Endothelial cell of umbilical vein (primary cell): ENCODE data around the gene CCNF.

Source experiments
- CTCF ChIP-seq, 2 donors: IDR thresholded peaks; 1 replicate in 1 of 2; 2 replicates in 1 of 2; pipeline ENCODE4 v1.5.1; 2011; ENCODE audit warnings: low read length in 2 of 2, mild to moderate bottlenecking in 2 of 2, moderate library complexity in 2 of 2, control low read depth in 1 of 2, inconsistent platforms in 1 of 2, low read depth in 1 of 2; ENCODE audit not compliant: insufficient read depth in 1 of 2; ENCODE audit errors: extremely low read depth in 1 of 2
- EZH2 ChIP-seq: IDR thresholded peaks from 2 replicates; pipeline ENCODE4 v1.6.1; 2012; ENCODE audit warnings: borderline replicate concordance, low read depth, mild to moderate bottlenecking, moderate library complexity, low read length, inconsistent platforms; ENCODE audit not compliant: severe bottlenecking
- JUN ChIP-seq: IDR thresholded peaks from 2 replicates; pipeline ENCODE4 v1.6.1; 2011; ENCODE audit warnings: borderline replicate concordance, low read depth; ENCODE audit not compliant: insufficient read length, insufficient read depth
- MAX ChIP-seq: IDR thresholded peaks from 2 replicates; pipeline ENCODE4 v1.6.1; 2011; ENCODE audit not compliant: insufficient read depth, insufficient read length
- MYC ChIP-seq: IDR thresholded peaks from one replicate; pipeline ENCODE4 v1.6.1; 2011; ENCODE audit warnings: mild to moderate bottlenecking, low read depth, low read length
- POLR2A ChIP-seq: IDR thresholded peaks from 2 replicates; pipeline ENCODE4 v1.6.1; 2012; ENCODE audit warnings: low read depth, mild to moderate bottlenecking, control low read depth, low read length
- POLR2AphosphoS5 ChIP-seq: IDR thresholded peaks from 2 replicates; pipeline ENCODE4 v1.6.1; 2012; ENCODE audit warnings: low read depth, mild to moderate bottlenecking, control low read depth, low read length, moderate library complexity; ENCODE audit not compliant: insufficient read depth

GRCh38 chr16:2482708-2483534 lies 53.7 kb downstream of the CCNF start:
- TF ChIP-seq CTCF (IDR thresholded peaks at IDR 0.05; ENCODE audit: extremely low read depth in 1 of 2, insufficient read depth in 1 of 2, low read depth in 1 of 2, low read length in 2 of 2) (no peak), POLR2AphosphoS5 (no peak), JUN (no peak), EZH2 (no peak), POLR2A (no peak), MYC (no peak), MAX (no peak)
